Aorta (tissue), 5 donors: ENCODE measurements around the gene LMX1A. TPM values are rescaled to one million over a fixed set of nuclear protein-coding genes. Genes with fewer than 3 reads are reported as not detected.

Experiments used
- ATAC-seq: fragments of 200-7000 bp; cut with Tn5 transposase; one replicate; pipeline ENCODE4 v1.9.1; 2022; ENCODE audit warnings: moderate library complexity; ENCODE audit not compliant: low FRiP score
- DNase-seq, 2 donors: peaks; one replicate each; pipeline ENCODE4 v3.0.0-alpha.2; 2020
- H3K27ac ChIP-seq, 2 donors: one replicate each; pipeline ENCODE4 v1.5.1; 2013; ENCODE audit warnings: low read length in 2 of 2, mild to moderate bottlenecking in 2 of 2, moderate library complexity in 2 of 2, control low read depth in 1 of 2, inconsistent platforms in 1 of 2, low read depth in 1 of 2
- H3K27me3 ChIP-seq, 2 donors: one replicate each; pipeline ENCODE4 v1.6.1; 2013; ENCODE audit warnings: control low read depth in 1 of 2, low read length in 1 of 2, mild to moderate bottlenecking in 1 of 2, moderate library complexity in 1 of 2; ENCODE audit not compliant: insufficient read depth in 2 of 2, control insufficient read depth in 1 of 2
- H3K36me3 ChIP-seq, 2 donors: one replicate each; pipeline ENCODE4 v1.6.1; 2013; ENCODE audit warnings: control low read depth in 1 of 2, low read length in 1 of 2, mild to moderate bottlenecking in 1 of 2; ENCODE audit not compliant: insufficient read depth in 2 of 2, control insufficient read depth in 1 of 2
- H3K4me1 ChIP-seq, 2 donors: one replicate each; pipeline ENCODE4 v1.6.1; 2013; ENCODE audit warnings: low read length in 2 of 2, control low read depth in 1 of 2, mild to moderate bottlenecking in 1 of 2, moderate library complexity in 1 of 2; ENCODE audit not compliant: insufficient read depth in 2 of 2, control insufficient read depth in 1 of 2
- H3K4me3 ChIP-seq, 2 donors: one replicate each; pipeline ENCODE4 v1.5.1; 2013; ENCODE audit warnings: low read length in 2 of 2, control low read depth in 1 of 2, mild to moderate bottlenecking in 1 of 2
- H3K9me3 ChIP-seq: one replicate; pipeline ENCODE4 v1.6.1; 2013; ENCODE audit warnings: mild to moderate bottlenecking, low read length; ENCODE audit not compliant: control insufficient read depth
- WGBS, 2 donors: extraction: QIAGEN DNeasy Blood & Tissue Kit; methylation state at CpG; one replicate each; pipeline ENCODE4 v1.1.7; 2013; 5-methylcytosine and 5-hydroxymethylcytosine counted together
- intact Hi-C, 2 donors: fragments of 100-400 bp; cut with DNase I; formaldehyde crosslinking; loops; one replicate each; pipeline versions ENCODE4 v1.14.2 to v1.15.0; 2022
- polyA plus RNA-seq, 2 donors: library from polyadenylated mRNA; stranded (reverse); fragments of 200-250 nt; gene quantifications; one replicate each; pipeline ENCODE4 v1.2.3, GENCODE V29; 2013
- total RNA-seq, 2 donors: library from RNA; stranded (reverse); fragmentation: NEBNext Ultra II Directional; extraction: Animal tissue kit (Norgen Biotek cat#: 25700); gene quantifications; one replicate each; pipeline ENCODE4 v1.2.1, GENCODE V29; 2021
- donor health status: healthy with polysubstance abuse.
- donor health status: Bipolar disorder and iron deficiency.
- donor health status: DM: no; HTN: no; CAD: no.
- donor health status: DM: no; HTN: no; CAD: no.
- donor health status: DM: yes; HTN: yes; CAD: no.

LMX1A gene
- total and polyA plus RNA-seq, 4 donors: 0.25 to 0.84 TPM; not detected in 2

GRCh38 chr1:165169729-165170128, 186.8 kb downstream of the LMX1A start:
- Histone ChIP-seq H3K36me3 (no peaks in the 10 kb centered on the region), H3K4me1 (peaks cover 0 to 2% of the 10 kb centered on the region in 2 donors), H3K9me3 (peaks cover 2% of the 10 kb centered on the region), H3K27ac (no peak overlapping the region), H3K27me3 (no peaks in the 10 kb centered on the region), H3K4me3 (no peak overlapping the region)
- ATAC-seq (no peak), DNase-seq (no peak)
- 70 to 77% methylated on average over 3 of the region's 3 CpGs for WGBS, 2 donors
- intact Hi-C loops: no loop called here

DNA sequence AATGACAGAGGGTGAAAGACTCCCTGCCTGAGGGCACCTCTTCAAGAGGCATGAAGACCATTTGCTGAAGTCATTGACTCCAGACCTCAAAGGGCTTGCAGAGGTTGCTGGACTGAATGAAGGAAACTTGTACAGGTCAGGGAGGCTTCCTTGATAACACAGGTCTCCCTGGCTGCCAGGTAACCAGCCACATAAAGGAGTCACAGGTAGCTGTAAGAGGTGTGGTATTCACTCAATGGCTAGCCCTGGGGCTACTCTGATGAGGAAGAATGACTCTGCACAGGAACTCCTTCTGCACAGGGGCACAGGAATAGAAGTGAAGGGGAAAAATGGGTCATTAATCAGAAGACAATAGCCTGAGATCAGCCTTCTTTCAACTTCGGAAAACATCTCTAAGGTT, 187.5 kb downstream of the LMX1A start:
- H3K27ac ChIP-seq: no peak overlapping the region
- no peak for DNase-seq
- no peaks in the 10 kb centered on the region for H3K36me3 ChIP-seq
- H3K4me1 ChIP-seq: peaks cover 0 to 2% of the 10 kb centered on the region in 2 donors
- ATAC-seq: no peak
- H3K4me3 ChIP-seq: no peak overlapping the region
- WGBS, 2 donors: 76 to 77% methylated on average over 1 of the region's 1 CpG
- intact Hi-C loops: no loop called here
- peaks cover 2% of the 10 kb centered on the region for H3K9me3 ChIP-seq
- H3K27me3 ChIP-seq: no peaks in the 10 kb centered on the region

DNA sequence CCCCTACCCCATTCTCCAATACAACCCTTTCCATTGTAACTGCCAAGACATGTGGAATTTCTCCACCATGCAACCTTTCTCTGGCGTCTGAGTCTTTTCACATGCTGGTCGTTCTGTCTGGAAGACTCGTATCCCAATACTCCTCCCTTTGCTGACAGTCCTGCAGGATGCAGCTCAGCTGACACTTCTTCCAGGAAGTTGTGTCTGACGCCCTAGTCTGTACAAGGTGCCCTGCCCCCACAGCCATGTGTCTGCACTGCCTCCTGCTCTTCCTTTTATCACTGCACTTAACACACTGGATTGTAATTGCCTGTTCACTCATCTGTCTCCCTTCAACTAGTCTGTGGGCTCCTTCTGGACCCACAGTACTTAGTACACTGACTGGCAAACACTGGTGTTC, 188.0 kb downstream of the LMX1A start:
- intact Hi-C loops: no loop called here
- 27 to 50% methylated on average over 4 of the region's 4 CpGs for WGBS, 2 donors
- no peaks in the 10 kb centered on the region for H3K27me3 ChIP-seq
- no peak for DNase-seq
- no peak overlapping the region for H3K27ac ChIP-seq
- peaks cover 0 to 2% of the 10 kb centered on the region in 2 donors for H3K4me1 ChIP-seq
- H3K4me3 ChIP-seq: no peak overlapping the region
- H3K9me3 ChIP-seq: peaks cover 2% of the 10 kb centered on the region
- H3K36me3 ChIP-seq: no peaks in the 10 kb centered on the region
- no peak for ATAC-seq

DNA sequence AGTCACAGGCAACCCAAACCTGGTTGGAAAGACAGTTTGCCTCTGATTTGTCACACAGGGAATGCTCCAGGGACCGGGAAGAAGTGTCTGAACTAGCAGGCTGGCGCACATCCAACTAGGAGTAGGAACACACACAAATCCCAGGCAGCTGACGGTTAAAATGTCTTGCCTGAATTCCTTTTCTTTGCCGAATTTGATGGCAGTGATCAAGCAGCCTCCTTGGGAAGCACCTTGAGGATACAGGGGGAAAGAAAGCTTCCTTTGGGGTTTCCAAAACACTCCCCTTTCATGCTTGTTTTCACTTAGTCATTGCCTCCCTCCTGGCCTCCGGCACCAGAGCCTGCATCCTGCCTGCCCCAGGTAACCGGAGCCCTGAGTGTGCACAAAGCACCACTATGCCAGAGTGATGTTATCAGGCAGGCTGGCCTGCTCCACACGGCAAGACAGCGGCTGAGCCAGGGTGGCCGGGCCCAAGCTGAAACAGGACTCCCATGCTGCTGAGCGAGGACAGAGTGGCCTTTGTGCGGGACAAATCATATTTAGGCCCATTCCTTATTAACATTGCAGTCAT, 193.8 kb downstream of the LMX1A start:
- Histone ChIP-seq H3K36me3 (no peaks in the 10 kb centered on the region), H3K4me3 (no peak overlapping the region), H3K4me1 (peaks cover 0 to 2% of the 10 kb centered on the region in 2 donors), H3K27me3 (no peaks in the 10 kb centered on the region), H3K27ac (no peak overlapping the region), H3K9me3 (no peaks in the 10 kb centered on the region)
- DNase-seq (no peak), ATAC-seq (peak; percentile 33)
- WGBS, 2 donors: 38 to 39% methylated on average over 11 of the region's 11 CpGs
- intact Hi-C loops: no loop called here

DNA sequence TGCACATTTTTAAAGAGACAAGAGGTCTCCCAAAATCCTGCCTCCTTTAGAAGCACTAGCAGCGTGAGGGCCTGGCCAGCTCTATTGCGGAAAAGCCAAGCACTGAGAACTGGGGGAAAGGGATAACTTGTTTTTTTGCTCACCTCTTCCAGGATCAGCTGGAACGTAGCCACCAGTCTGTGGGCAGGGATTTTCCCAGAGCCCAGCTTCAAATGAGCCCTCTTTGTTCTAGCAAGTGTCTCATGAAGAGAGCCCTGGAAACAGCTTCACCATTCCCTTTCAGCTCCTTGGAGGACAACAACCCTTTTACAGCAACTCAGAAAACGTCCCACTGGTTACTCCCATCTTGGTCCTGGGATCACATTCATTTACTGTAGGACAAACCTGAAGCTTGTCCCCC, 195.4 kb downstream of the LMX1A start:
- H3K27me3 ChIP-seq: no peaks in the 10 kb centered on the region
- ATAC-seq (no peak), DNase-seq (no peak)
- H3K4me1 ChIP-seq: no peaks in the 10 kb centered on the region
- intact Hi-C loops: no loop called here
- H3K9me3 ChIP-seq: peaks cover 3% of the 10 kb centered on the region
- no peak overlapping the region for H3K4me3 ChIP-seq
- H3K36me3 ChIP-seq: no peaks in the 10 kb centered on the region
- 39 to 56% methylated on average over 4 of the region's 4 CpGs for WGBS, 2 donors
- H3K27ac ChIP-seq: no peak overlapping the region

GRCh38 chr1:165153182-165153581, 203.3 kb downstream of the LMX1A start:
- intact Hi-C loops: no loop called here
- WGBS, 2 donors: 62 to 65% methylated on average over 5 of the region's 5 CpGs

DNA sequence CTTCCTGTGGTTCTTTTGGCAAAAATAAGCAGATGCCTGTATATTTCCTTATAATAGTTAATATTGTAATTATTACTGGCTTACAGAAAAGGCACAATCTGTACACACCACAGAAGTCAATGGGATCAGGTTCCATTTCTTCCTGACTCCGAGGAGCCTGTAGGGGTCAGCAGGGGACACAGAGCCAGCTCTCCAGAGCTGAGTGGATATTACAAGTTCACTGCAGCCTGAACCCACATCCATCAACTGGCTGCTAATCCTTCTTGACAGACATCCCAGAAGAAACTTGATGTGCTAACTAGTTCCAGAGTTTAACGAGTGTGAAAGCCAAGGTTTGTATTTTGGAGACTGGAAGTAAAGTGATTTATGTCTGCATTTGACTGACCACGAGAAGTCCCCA, 203.8 kb downstream of the LMX1A start:
- 8 to 14% methylated on average over 3 of the region's 3 CpGs for WGBS, 2 donors
- Histone ChIP-seq H3K27me3 (no peaks in the 10 kb centered on the region), H3K9me3 (peaks cover 3% of the 10 kb centered on the region), H3K4me1 (no peaks in the 10 kb centered on the region), H3K4me3 (no peak overlapping the region), H3K27ac (no peak overlapping the region), H3K36me3 (no peaks in the 10 kb centered on the region)
- intact Hi-C loops: no loop called here
- DNase-seq (no peak), ATAC-seq (no peak)

More at GRCh38 chr1:165153182-165153581, 203.3 kb downstream of the LMX1A start:
- Histone ChIP-seq H3K27ac (no peak overlapping the region), H3K27me3 (no peaks in the 10 kb centered on the region), H3K36me3 (no peaks in the 10 kb centered on the region), H3K4me1 (no peaks in the 10 kb centered on the region), H3K9me3 (peaks cover 3% of the 10 kb centered on the region), H3K4me3 (no peak overlapping the region)
- no peak for DNase-seq
- no peak for ATAC-seq

GRCh38 chr1:165152109-165152508, 204.4 kb downstream of the LMX1A start:
- DNase-seq: no peak
- Histone ChIP-seq H3K9me3 (peaks cover 3% of the 10 kb centered on the region), H3K36me3 (no peaks in the 10 kb centered on the region), H3K4me1 (no peaks in the 10 kb centered on the region), H3K27me3 (no peaks in the 10 kb centered on the region), H3K4me3 (no peak overlapping the region), H3K27ac (no peak overlapping the region)
- WGBS, 2 donors: 72 to 78% methylated on average over 5 of the region's 5 CpGs
- intact Hi-C loops: no loop called here
- ATAC-seq: no peak
